Astrocyte (in vitro differentiated cells and primary cell): ENCODE measurements around the gene TAS1R1. TPM values are rescaled to one million over a fixed set of nuclear protein-coding genes. Genes with fewer than 3 reads are reported as not detected.

Experiments
- DNase-seq: peaks from one replicate; pipeline ENCODE4 v3.0.0-alpha.2; 2010; ENCODE audit warnings: low read depth
- FAIRE-seq: peaks from 2 replicates; lab custom pipeline; 2011; peaks lifted over from hg19 to GRCh38; lab: Jason Lieb, UNC
- H2AFZ ChIP-seq: 2 replicates; pipeline ENCODE4 v1.6.0; 2012; ENCODE audit warnings: low read depth, low read length, inconsistent platforms
- H3K27ac ChIP-seq: 2 replicates; pipeline ENCODE4 v1.5.1; 2011; ENCODE audit warnings: low read depth, low read length, inconsistent platforms
- H3K27me3 ChIP-seq: 2 replicates; pipeline ENCODE4 v1.6.0; 2011; ENCODE audit warnings: low read length, inconsistent platforms; ENCODE audit not compliant: insufficient read depth
- H3K36me3 ChIP-seq: 2 replicates; pipeline ENCODE4 v1.5.1; 2011; ENCODE audit warnings: low read length, inconsistent platforms; ENCODE audit not compliant: insufficient read depth
- H3K4me1 ChIP-seq: 2 replicates; pipeline ENCODE4 v1.5.1; 2011; ENCODE audit warnings: low read length, inconsistent platforms; ENCODE audit not compliant: insufficient read depth
- H3K4me2 ChIP-seq: 2 replicates; pipeline ENCODE4 v1.6.0; 2012; ENCODE audit warnings: low read length, inconsistent platforms
- H3K4me3 ChIP-seq: 2 replicates; pipeline ENCODE4 v1.5.1; 2011; ENCODE audit warnings: low read depth, mild to moderate bottlenecking, low read length, inconsistent platforms; ENCODE audit not compliant: insufficient read depth
- H3K79me2 ChIP-seq: 2 replicates; pipeline ENCODE4 v1.6.0; 2012; ENCODE audit warnings: mild to moderate bottlenecking, low read length, inconsistent platforms; ENCODE audit not compliant: insufficient read depth
- H3K9ac ChIP-seq: 2 replicates; pipeline ENCODE4 v1.6.0; 2012; ENCODE audit warnings: mild to moderate bottlenecking, low read length, inconsistent platforms
- H3K9me3 ChIP-seq: 2 replicates; pipeline ENCODE4 v1.5.1; 2012; ENCODE audit warnings: low read depth, mild to moderate bottlenecking, low read length, inconsistent platforms; ENCODE audit not compliant: insufficient read depth
- H4K20me1 ChIP-seq: 2 replicates; pipeline ENCODE4 v1.6.0; 2012; ENCODE audit warnings: low read length, inconsistent platforms; ENCODE audit not compliant: insufficient read depth
- H3K27ac Mint-ChIP-seq: one replicate; pipeline ENCODE4 v1.8.0; 2021; ENCODE audit warnings: mild to moderate bottlenecking, mixed read lengths; ENCODE audit not compliant: unreplicated experiment
- H3K27me3 Mint-ChIP-seq: one replicate; pipeline ENCODE4 v1.8.0; 2021; ENCODE audit warnings: low read depth, mixed read lengths; ENCODE audit not compliant: unreplicated experiment
- H3K36me3 Mint-ChIP-seq: one replicate; pipeline ENCODE4 v1.8.0; 2021; ENCODE audit warnings: low read depth, mixed read lengths; ENCODE audit not compliant: unreplicated experiment
- H3K4me1 Mint-ChIP-seq: one replicate; pipeline ENCODE4 v1.8.0; 2021; ENCODE audit warnings: low read depth, mixed read lengths; ENCODE audit not compliant: unreplicated experiment
- H3K4me3 Mint-ChIP-seq: one replicate; pipeline ENCODE4 v1.8.0; 2021; ENCODE audit warnings: mild to moderate bottlenecking, moderate library complexity, mixed read lengths; ENCODE audit not compliant: unreplicated experiment
- H3K9me3 Mint-ChIP-seq: one replicate; pipeline ENCODE4 v1.8.0; 2021; ENCODE audit warnings: mild to moderate bottlenecking, mixed read lengths; ENCODE audit not compliant: unreplicated experiment
- EZH2 ChIP-seq: IDR thresholded peaks from 2 replicates; pipeline ENCODE4 v1.6.1; 2012; ENCODE audit warnings: mild to moderate bottlenecking, low read length, inconsistent platforms; ENCODE audit not compliant: insufficient read depth
- total RNA-seq: library from RNA; stranded (reverse); gene quantifications from 2 replicates; pipeline ENCODE4 v1.2.1, GENCODE V29; 2021
- TF ChIP-seq, protein P1 (sequence below): IDR thresholded peaks from 2 replicates; pipeline ENCODE4 v1.5.1; 2011; ENCODE audit warnings: low read depth, mild to moderate bottlenecking, inconsistent platforms, low read length, moderate library complexity; ENCODE audit not compliant: insufficient read depth

The TAS1R1 gene
- total RNA-seq, 1 donor from 2014 or later, result not detected

DNA sequence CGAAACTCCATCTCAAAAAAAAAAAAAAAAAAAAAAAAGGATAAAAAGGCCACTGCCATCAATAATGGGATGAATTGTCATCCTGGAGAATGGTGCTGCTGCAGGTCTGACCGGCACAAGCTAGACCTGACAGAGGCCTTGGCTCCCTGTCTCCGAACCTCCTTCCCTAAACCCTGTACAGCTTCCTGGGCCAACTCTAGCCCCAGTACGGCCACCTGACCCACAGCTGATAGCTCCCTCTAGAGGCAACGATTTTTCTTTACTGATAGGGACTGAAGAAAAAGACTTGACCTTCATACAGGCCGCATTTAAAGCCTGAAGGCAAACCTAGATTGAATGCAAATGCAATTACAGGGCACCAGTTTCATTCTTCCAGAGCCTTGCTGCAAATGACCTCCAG, 31.5 kb upstream of the TAS1R1 start:
- TF ChIP-seq, protein P1, sequence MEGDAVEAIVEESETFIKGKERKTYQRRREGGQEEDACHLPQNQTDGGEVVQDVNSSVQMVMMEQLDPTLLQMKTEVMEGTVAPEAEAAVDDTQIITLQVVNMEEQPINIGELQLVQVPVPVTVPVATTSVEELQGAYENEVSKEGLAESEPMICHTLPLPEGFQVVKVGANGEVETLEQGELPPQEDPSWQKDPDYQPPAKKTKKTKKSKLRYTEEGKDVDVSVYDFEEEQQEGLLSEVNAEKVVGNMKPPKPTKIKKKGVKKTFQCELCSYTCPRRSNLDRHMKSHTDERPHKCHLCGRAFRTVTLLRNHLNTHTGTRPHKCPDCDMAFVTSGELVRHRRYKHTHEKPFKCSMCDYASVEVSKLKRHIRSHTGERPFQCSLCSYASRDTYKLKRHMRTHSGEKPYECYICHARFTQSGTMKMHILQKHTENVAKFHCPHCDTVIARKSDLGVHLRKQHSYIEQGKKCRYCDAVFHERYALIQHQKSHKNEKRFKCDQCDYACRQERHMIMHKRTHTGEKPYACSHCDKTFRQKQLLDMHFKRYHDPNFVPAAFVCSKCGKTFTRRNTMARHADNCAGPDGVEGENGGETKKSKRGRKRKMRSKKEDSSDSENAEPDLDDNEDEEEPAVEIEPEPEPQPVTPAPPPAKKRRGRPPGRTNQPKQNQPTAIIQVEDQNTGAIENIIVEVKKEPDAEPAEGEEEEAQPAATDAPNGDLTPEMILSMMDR, result peak; percentile 54
- TF ChIP-seq EZH2, result no peak
- no peaks in the 10 kb centered on the region for H3K27me3 Mint-ChIP-seq
- no peaks in the 10 kb centered on the region for H3K9me3 Mint-ChIP-seq
- H3K4me1 ChIP-seq, result peaks cover 17% of the 10 kb centered on the region
- no peak overlapping the region for H3K4me2 ChIP-seq
- H4K20me1 ChIP-seq, result no peaks in the 10 kb centered on the region
- peaks cover 19% of the 10 kb centered on the region for H3K36me3 ChIP-seq
- H3K4me1 Mint-ChIP-seq, result peaks cover 23% of the 10 kb centered on the region
- H3K36me3 Mint-ChIP-seq, result peaks cover 13% of the 10 kb centered on the region
- no peaks in the 10 kb centered on the region for H3K27me3 ChIP-seq
- no peak overlapping the region for H2AFZ ChIP-seq
- H3K27ac Mint-ChIP-seq, result no peak overlapping the region
- no peak overlapping the region for H3K4me3 ChIP-seq
- no peak overlapping the region for H3K27ac ChIP-seq
- H3K79me2 ChIP-seq, result no peaks in the 10 kb centered on the region
- H3K4me3 Mint-ChIP-seq, result no peak overlapping the region
- no peaks in the 10 kb centered on the region for H3K9me3 ChIP-seq
- FAIRE-seq (no peak), DNase-seq (no peak)
- no peak overlapping the region for H3K9ac ChIP-seq

DNA sequence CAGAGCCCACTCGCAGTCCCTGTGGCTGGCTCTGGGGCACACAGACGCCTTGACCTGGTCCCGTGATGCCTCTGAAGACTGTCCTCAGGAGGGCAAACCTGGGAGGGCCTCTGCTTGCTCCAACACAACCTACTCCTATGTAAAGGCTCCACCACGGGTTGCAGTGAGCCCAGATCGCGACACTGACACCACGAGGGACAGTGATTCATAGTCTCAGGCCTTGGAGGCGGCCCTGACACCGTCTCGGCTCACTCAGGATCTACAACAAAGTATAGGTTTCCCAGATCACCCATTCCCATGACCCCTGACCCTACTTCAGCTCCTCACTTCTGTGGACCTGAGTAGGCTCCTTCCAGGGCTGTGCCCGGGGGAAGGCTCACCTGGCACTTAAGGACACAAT, 28.8 kb upstream of the TAS1R1 start:
- no peak for DNase-seq

DNA sequence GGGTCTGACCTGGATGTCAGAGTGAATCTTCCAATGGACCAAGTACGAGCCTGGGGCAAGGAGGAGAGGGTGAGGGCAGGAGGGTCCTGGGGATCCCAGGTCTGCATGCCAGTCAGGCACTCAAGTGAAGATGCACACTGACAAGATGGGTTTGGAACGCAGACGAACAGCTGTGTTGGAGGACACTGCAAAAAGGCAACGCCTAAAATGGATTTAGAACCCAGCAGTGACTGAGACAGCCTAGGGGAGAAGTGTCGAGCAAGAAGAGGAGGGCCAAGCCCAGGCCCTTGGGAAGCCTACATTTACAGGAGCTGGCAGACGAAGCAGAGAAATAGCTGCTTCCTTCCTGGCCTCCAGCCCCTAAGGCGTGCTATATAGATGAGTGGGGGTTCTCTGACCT, 26.6 kb upstream of the TAS1R1 start:
- Mint-ChIP-seq H3K36me3 (peaks cover 30% of the 10 kb centered on the region), H3K27me3 (no peaks in the 10 kb centered on the region), H3K9me3 (no peaks in the 10 kb centered on the region), H3K4me3 (no peak overlapping the region), H3K4me1 (peaks cover 1% of the 10 kb centered on the region), H3K27ac (no peak overlapping the region)
- no peak for FAIRE-seq
- H4K20me1 ChIP-seq, result no peaks in the 10 kb centered on the region
- DNase-seq, result no peak
- no peak overlapping the region for H3K4me2 ChIP-seq
- no peaks in the 10 kb centered on the region for H3K4me1 ChIP-seq
- H2AFZ ChIP-seq, result no peak overlapping the region
- H3K9ac ChIP-seq, result no peak overlapping the region
- TF ChIP-seq, protein P1, result no peak
- no peaks in the 10 kb centered on the region for H3K79me2 ChIP-seq
- H3K27ac ChIP-seq, result no peak overlapping the region
- H3K9me3 ChIP-seq, result no peaks in the 10 kb centered on the region
- peaks cover 56% of the 10 kb centered on the region for H3K36me3 ChIP-seq
- H3K4me3 ChIP-seq, result no peak overlapping the region
- no peaks in the 10 kb centered on the region for H3K27me3 ChIP-seq

More for the DNA sequence above, 28.8 kb upstream of the TAS1R1 start:
- Mint-ChIP-seq H3K27ac (no peak overlapping the region), H3K4me1 (peaks cover 5% of the 10 kb centered on the region), H3K27me3 (no peaks in the 10 kb centered on the region), H3K9me3 (no peaks in the 10 kb centered on the region), H3K4me3 (no peak overlapping the region), H3K36me3 (peaks cover 20% of the 10 kb centered on the region)
- no peaks in the 10 kb centered on the region for H3K79me2 ChIP-seq
- H3K9me3 ChIP-seq, result no peaks in the 10 kb centered on the region
- H3K27me3 ChIP-seq, result no peaks in the 10 kb centered on the region
- H3K4me2 ChIP-seq, result no peak overlapping the region
- no peaks in the 10 kb centered on the region for H3K4me1 ChIP-seq
- H3K27ac ChIP-seq, result no peak overlapping the region
- H3K9ac ChIP-seq, result no peak overlapping the region
- H2AFZ ChIP-seq, result no peak overlapping the region
- H3K4me3 ChIP-seq, result no peak overlapping the region
- peaks cover 34% of the 10 kb centered on the region for H3K36me3 ChIP-seq
- H4K20me1 ChIP-seq, result no peaks in the 10 kb centered on the region
- FAIRE-seq, result no peak
- TF ChIP-seq EZH2, result no peak
- TF ChIP-seq, protein P1, result no peak
